ENCODE results near the gene CAPZA2.
A peak's percentile ranks its signal among the peaks of the same experiment; 100 is the strongest.
"Not testable (repeated sequence)": the region's sequence is repeated elsewhere in the genome, so short reads cannot be mapped to it uniquely, and the experiment has no call there.

Gene CAPZA2

GRCh38 chr7:116922545-116922944, 60.2 kb downstream of the CAPZA2 start:
- DNase-seq, result no peak

GRCh38 chr7:116924741-116925140, 62.4 kb downstream of the CAPZA2 start:
- no peak for DNase-seq

- no peak for DNase-seq
These were observed 66.6 kb downstream of the CAPZA2 start for GRCh38 chr7:116929021-116929420.

- DNase-seq, result peak; percentile 74
These were observed 67.8 kb downstream of the CAPZA2 start for GRCh38 chr7:116929914-116930913.

GRCh38 chr7:116932566-116932965, 70.2 kb downstream of the CAPZA2 start:
- no peak for DNase-seq

- DNase-seq, result no peak
These were observed 71.1 kb downstream of the CAPZA2 start for GRCh38 chr7:116933465-116933864.

- DNase-seq, result no peak
These were observed 72.2 kb downstream of the CAPZA2 start for GRCh38 chr7:116934580-116934979.

GRCh38 chr7:116936844-116937243, 74.5 kb downstream of the CAPZA2 start:
- DNase-seq, result not testable (repeated sequence)

GRCh38 chr7:116938678-116939077, 76.3 kb downstream of the CAPZA2 start:
- no peak for DNase-seq

- DNase-seq, result no peak
These were observed 78.4 kb downstream of the CAPZA2 start for GRCh38 chr7:116940689-116941370.

GRCh38 chr7:116942504-116942903, 80.1 kb downstream of the CAPZA2 start:
- DNase-seq, result no peak

- no peak for DNase-seq
These were observed 86.5 kb downstream of the CAPZA2 start for GRCh38 chr7:116948934-116949333.

GRCh38 chr7:116949941-116950801, 87.8 kb downstream of the CAPZA2 start:
- DNase-seq, result no peak

- DNase-seq, result no peak
These were observed 88.5 kb downstream of the CAPZA2 start for GRCh38 chr7:116950889-116951351.

- DNase-seq, result no peak
These were observed 89.2 kb downstream of the CAPZA2 start for GRCh38 chr7:116951366-116952292.

- no peak for DNase-seq
These were observed 90.4 kb downstream of the CAPZA2 start for GRCh38 chr7:116952635-116953371.

- peak; percentile 69 for DNase-seq
These were observed 91.1 kb downstream of the CAPZA2 start, which contains the start of gene ST7 for GRCh38 chr7:116953372-116953905. ST7 (plus strand) TSS chr7:116953501; CDS start chr7:116953541, 40 bp downstream.

GRCh38 chr7:116953906-116954838, 91.8 kb downstream of the CAPZA2 start:
- DNase-seq, result peak; percentile 23

GRCh38 chr7:116955340-116955739, 93.0 kb downstream of the CAPZA2 start:
- no peak for DNase-seq

All from CD4-positive, alpha-beta T cell treated with Interleukin-12 subunit alpha and Interleukin-12 subunit beta, for 1 hour (primary cell).